Fibroblast of villous mesenchyme (primary cell): ENCODE measurements around the gene PRRX2. TPM values are rescaled to one million over a fixed set of nuclear protein-coding genes. Genes with fewer than 3 reads are reported as not detected.

Experiments
- DNase-seq: peaks from one replicate; pipeline ENCODE4 v3.0.0-alpha.2; 2010; ENCODE audit warnings: low read depth
- H3K4me3 ChIP-seq: 2 replicates; pipeline ENCODE4 v1.5.1; 2011; ENCODE audit warnings: low read depth, mild to moderate bottlenecking, low read length
- total RNA-seq: library from RNA; depleted of rRNA; stranded (reverse); fragments of >200 nt; gene quantifications from 2 replicates; pipeline ENCODE4 v1.2.3, GENCODE V29; 2012
- TF ChIP-seq, protein P1 (sequence below): IDR thresholded peaks from 2 replicates; pipeline ENCODE4 v1.5.1; 2012; ENCODE audit warnings: low read depth, mild to moderate bottlenecking, low read length; ENCODE audit not compliant: insufficient read depth

PRRX2 gene
- total RNA-seq, 1 donor = under 0.01 TPM

DNA sequence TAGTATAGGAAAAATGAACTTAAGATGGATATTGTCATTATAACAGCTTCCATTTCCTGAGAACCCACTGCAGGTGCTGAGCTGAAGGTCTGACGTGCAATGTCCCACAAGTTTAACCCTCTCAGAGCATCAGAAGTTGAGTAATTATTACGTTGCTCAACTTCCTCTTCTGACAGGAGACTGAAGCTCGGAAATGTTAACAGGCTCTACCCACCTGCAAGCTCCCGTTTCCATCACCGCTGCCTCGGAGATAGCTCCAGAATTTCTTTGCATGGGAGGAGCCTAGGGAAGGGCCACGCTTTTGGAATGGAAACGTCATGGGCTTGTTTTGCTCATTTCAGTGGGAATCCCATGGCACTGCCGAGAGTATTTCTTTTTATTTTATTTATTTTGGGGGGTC is 40.5 kb upstream of the PRRX2 start:
- peak overlapping the region; percentile 82 for H3K4me3 ChIP-seq
- TF ChIP-seq, protein P1, sequence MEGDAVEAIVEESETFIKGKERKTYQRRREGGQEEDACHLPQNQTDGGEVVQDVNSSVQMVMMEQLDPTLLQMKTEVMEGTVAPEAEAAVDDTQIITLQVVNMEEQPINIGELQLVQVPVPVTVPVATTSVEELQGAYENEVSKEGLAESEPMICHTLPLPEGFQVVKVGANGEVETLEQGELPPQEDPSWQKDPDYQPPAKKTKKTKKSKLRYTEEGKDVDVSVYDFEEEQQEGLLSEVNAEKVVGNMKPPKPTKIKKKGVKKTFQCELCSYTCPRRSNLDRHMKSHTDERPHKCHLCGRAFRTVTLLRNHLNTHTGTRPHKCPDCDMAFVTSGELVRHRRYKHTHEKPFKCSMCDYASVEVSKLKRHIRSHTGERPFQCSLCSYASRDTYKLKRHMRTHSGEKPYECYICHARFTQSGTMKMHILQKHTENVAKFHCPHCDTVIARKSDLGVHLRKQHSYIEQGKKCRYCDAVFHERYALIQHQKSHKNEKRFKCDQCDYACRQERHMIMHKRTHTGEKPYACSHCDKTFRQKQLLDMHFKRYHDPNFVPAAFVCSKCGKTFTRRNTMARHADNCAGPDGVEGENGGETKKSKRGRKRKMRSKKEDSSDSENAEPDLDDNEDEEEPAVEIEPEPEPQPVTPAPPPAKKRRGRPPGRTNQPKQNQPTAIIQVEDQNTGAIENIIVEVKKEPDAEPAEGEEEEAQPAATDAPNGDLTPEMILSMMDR = no peak
- peak; percentile 70 for DNase-seq

DNA sequence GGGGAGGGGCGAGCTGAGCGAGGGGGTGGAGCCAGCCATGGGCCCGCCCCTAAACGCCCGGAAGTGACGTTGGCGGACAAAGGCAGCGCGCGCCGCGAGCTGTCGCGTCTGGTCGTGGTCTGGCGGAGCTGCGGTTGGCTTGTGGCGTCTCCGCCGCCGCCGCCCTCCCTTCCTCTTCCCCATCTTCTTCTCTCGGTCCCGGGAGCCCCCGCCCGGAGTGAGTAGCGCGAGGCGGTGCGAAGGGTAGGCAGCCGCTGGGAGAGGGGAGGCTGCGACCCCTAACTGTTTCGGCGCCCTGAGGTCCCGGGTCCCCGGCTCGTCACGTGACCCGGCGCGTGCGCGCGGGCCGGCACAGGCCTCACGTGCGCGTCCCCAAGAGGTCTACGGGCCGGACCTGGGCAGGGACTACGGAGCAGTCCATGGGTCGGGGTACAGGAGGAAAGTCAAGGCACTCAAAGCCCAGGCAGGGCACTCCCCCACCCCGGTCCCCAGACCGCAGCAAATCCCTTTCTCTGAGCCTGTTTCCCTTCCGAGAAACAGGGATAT is 39.3 kb upstream of the PRRX2 start, which contains the start of gene NTMT1:
TSS of gene NTMT1 (plus strand) at position 85 of the 546 bp plus-strand sequence. CDS start 6,541 bp downstream, outside the sequence.
- DNase-seq = peak; percentile 87
- TF ChIP-seq, protein P1 = no peak
- peak within 1 kb of the TSS; percentile 82 for H3K4me3 ChIP-seq

DNA sequence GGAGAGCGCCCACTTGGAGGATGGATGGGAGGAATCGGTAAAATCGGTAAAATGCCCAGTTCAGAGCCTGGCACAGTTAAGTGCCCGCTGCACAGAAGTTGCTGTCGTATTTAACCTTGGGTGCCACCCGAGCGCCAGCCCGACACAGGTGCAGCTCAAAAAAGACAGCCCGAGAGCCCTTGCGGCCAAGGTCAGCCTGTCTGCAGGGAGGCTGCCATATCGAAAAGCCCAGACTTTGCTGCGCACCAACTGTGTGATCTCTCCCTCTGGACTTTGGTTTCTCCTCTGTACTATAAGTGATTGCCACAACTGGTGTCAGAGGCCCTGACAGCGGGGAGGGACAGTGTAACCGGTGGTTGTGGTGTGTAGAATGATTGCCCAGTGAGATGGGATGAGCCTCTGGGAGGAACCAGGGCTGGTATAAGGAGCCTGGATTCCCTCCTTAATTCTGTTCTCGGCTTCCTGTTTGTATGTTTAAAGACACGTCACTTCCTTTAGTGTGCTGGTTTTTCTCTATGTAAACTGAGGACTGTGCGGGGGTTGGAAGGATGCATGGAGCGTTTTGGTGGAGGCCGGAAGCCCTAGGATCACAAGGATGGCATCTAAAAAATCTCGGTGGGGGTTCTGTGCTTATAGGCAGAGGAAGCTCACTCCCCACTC is 38.7 kb upstream of the PRRX2 start:
- DNase-seq = peak; percentile 72
- peak overlapping the region; percentile 82 for H3K4me3 ChIP-seq
- TF ChIP-seq, protein P1 = no peak

DNA sequence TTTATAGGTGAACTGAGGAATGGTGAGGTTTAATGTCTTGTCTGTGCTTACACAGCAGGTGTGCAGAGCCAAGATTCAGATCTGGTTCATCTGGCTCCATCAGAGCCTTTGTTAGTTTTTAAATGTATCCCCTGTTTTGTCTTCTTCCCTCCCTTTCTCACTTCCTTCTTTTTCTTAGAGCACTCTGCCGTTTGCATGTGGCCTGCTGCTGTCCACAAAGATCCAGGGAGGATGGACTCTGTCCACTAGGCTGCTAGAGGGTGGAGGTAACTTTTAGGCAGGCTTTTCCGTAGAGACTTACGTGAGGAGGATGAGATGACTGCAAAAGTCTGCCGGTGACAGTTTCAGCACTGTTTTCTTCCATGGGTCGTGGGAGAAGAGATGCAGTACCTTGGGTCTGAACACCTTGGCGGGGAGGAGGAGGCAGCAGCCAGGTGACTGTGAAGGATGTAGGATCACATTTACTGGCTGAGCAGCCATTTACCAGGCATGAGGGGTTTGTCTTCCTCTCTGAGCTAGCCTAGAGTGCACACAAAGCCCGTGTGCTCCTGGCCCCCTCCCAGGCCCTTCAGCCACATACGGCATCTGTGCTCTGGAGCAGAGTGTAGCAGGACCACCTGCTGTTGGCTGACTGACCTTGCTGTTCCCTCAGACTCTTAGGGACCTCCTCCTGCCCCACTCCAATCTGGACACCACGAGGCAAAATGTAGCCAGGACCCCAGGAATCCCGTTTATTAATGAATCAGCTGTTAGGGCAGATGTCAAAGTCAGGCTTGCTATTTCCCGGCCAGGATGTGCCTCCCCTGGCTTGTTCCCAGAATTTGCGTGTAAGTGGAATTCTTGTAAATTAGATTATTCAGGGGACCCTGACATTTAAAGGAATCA is 37.6 kb upstream of the PRRX2 start:
- peak; percentile 65 for DNase-seq
- TF ChIP-seq, protein P1 = no peak
- H3K4me3 ChIP-seq = peak overlapping the region; percentile 82

DNA sequence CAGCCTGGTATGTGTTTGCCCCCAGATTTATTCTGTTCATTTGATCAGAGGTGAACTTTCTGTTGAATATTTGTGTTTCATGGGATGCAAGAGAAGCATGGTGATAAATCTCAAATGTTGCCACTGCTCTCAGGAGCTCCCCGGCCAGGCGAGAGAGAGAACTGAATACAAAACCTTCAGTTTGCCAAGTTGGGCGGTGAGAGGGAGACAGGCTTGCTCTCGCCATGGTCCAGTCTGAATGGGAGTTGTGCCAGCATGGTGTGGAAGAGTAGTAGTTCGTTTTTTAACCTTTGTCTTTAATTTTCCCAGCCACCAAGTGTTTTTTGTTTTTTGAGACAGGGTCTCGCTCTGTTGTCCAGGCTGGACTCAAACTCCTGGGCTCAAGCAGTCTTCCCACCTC is 36.7 kb upstream of the PRRX2 start:
- DNase-seq = no peak
- H3K4me3 ChIP-seq = no peak overlapping the region

DNA sequence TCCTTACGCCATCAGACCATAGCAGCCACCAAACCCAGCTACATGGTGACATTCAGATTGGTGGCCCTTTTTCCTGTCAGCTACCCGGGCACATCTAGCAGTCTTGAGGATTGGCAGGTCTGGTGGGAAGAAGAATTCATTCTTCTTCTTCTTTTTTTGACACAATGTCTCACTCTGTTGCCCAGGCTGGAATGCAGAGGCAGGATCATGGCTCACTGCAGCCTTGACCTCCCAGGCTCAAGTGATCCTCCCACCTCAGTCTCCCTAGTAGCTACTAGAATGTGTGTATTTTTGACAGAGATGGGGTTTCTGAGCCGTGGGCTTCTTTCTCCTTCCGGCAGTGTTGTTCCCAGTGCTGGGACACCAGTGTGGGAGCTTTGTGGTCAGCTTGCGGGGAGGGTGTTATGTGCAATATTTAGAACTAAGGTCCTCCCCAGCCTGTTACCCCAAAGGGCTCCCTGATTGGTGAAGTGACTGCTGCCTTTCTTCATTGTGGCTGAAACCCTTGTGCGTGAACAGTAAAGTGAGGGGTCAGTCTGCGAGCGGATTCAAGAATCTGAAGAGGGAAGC is 36.1 kb upstream of the PRRX2 start:
- no peak overlapping the region for H3K4me3 ChIP-seq
- TF ChIP-seq, protein P1 = no peak
- DNase-seq = no peak

More for the DNA sequence above, 36.7 kb upstream of the PRRX2 start:
- TF ChIP-seq, protein P1 = no peak
